Kidney epithelial cell (primary cell): ENCODE results near the gene GOLGA6A. TPM values are rescaled to one million over a fixed set of nuclear protein-coding genes. Genes with fewer than 3 reads are reported as not detected.

Experiments
- DNase-seq: peaks from one replicate; pipeline ENCODE4 v3.0.0-alpha.2; 2010; ENCODE audit warnings: low read depth
- H3K27me3 ChIP-seq: 2 replicates; pipeline ENCODE4 v1.6.0; 2011; ENCODE audit warnings: low read length; ENCODE audit not compliant: control insufficient read depth, insufficient read depth
- H3K36me3 ChIP-seq: 2 replicates; pipeline ENCODE4 v1.5.1; 2011; ENCODE audit warnings: low read length; ENCODE audit not compliant: control insufficient read depth, insufficient read depth
- H3K4me3 ChIP-seq: 2 replicates; pipeline ENCODE4 v1.5.1; 2011; ENCODE audit warnings: low read depth, mild to moderate bottlenecking, control low read depth, low read length
- total RNA-seq: library from RNA; depleted of rRNA; stranded (reverse); fragments of >200 nt; gene quantifications from 2 replicates; pipeline ENCODE4 v1.2.3, GENCODE V29; 2015
- TF ChIP-seq, protein P1 (sequence below): IDR thresholded peaks from 2 replicates; pipeline ENCODE4 v1.5.1; 2011; ENCODE audit warnings: mild to moderate bottlenecking, moderate library complexity, low read length, control low read depth, inconsistent platforms; ENCODE audit not compliant: insufficient read depth, poor library complexity, severe bottlenecking

Gene GOLGA6A
- total RNA-seq, 1 donor from 2014 or later, result not detected

GRCh38 chr15:74042603-74043424 lies 39.5 kb downstream of the GOLGA6A start:
- Histone ChIP-seq H3K27me3 (no peaks in the 10 kb centered on the region), H3K36me3 (peaks cover under 1% of the 10 kb centered on the region), H3K4me3 (no peak overlapping the region)
- DNase-seq, result no peak
- TF ChIP-seq, protein P1, sequence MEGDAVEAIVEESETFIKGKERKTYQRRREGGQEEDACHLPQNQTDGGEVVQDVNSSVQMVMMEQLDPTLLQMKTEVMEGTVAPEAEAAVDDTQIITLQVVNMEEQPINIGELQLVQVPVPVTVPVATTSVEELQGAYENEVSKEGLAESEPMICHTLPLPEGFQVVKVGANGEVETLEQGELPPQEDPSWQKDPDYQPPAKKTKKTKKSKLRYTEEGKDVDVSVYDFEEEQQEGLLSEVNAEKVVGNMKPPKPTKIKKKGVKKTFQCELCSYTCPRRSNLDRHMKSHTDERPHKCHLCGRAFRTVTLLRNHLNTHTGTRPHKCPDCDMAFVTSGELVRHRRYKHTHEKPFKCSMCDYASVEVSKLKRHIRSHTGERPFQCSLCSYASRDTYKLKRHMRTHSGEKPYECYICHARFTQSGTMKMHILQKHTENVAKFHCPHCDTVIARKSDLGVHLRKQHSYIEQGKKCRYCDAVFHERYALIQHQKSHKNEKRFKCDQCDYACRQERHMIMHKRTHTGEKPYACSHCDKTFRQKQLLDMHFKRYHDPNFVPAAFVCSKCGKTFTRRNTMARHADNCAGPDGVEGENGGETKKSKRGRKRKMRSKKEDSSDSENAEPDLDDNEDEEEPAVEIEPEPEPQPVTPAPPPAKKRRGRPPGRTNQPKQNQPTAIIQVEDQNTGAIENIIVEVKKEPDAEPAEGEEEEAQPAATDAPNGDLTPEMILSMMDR, result no peak

GRCh38 chr15:74041777-74042435 lies 40.4 kb downstream of the GOLGA6A start:
- TF ChIP-seq, protein P1, result no peak
- peaks cover 2% of the 10 kb centered on the region for H3K36me3 ChIP-seq
- no peak overlapping the region for H3K4me3 ChIP-seq
- DNase-seq, result no peak
- no peaks in the 10 kb centered on the region for H3K27me3 ChIP-seq

GRCh38 chr15:74041311-74041756 lies 41.0 kb downstream of the GOLGA6A start:
- Histone ChIP-seq H3K36me3 (peaks cover 2% of the 10 kb centered on the region), H3K27me3 (no peaks in the 10 kb centered on the region), H3K4me3 (no peak overlapping the region)
- TF ChIP-seq, protein P1, result no peak
- no peak for DNase-seq

- Histone ChIP-seq H3K27me3 (no peaks in the 10 kb centered on the region), H3K4me3 (no peak overlapping the region), H3K36me3 (peaks cover 2% of the 10 kb centered on the region)
- DNase-seq, result peak; percentile 31
- TF ChIP-seq, protein P1, result no peak
Measured at GRCh38 chr15:74040109-74040850, 42.1 kb downstream of the GOLGA6A start.

DNA sequence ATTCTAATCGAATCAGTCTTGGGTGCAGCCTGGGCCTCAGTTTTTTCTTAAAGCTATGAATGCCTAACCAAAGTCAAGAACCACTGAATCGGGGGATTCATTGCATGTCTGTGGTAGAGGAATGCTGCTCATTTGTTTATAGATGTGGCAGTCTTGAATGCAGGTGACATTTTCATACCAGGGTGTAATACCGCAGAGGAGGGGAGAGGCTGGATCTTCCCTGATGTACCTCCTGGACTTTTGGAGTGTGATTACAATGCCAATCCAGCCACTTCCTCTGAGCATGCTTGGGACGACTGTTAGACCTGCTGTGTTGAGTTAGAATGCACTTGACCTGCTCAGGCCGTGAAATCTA lies 42.7 kb downstream of the GOLGA6A start:
- Histone ChIP-seq H3K27me3 (no peaks in the 10 kb centered on the region), H3K4me3 (no peak overlapping the region), H3K36me3 (peaks cover 2% of the 10 kb centered on the region)
- TF ChIP-seq, protein P1, result no peak
- no peak for DNase-seq
